GM21576 (cell line): Measurements from ENCODE around the gene HNMT.
"Not testable (repeated sequence)": the region's sequence is repeated elsewhere in the genome, so short reads cannot be mapped to it uniquely, and the experiment has no call there.

Source experiments
- ATAC-seq: cut with Tn5 transposase; IDR thresholded peaks from one replicate; pipeline ENCODE4 v1.9.1; 2021; ENCODE audit warnings: mild to moderate bottlenecking, moderate library complexity; ENCODE audit not compliant: unreplicated experiment

HNMT gene

DNA sequence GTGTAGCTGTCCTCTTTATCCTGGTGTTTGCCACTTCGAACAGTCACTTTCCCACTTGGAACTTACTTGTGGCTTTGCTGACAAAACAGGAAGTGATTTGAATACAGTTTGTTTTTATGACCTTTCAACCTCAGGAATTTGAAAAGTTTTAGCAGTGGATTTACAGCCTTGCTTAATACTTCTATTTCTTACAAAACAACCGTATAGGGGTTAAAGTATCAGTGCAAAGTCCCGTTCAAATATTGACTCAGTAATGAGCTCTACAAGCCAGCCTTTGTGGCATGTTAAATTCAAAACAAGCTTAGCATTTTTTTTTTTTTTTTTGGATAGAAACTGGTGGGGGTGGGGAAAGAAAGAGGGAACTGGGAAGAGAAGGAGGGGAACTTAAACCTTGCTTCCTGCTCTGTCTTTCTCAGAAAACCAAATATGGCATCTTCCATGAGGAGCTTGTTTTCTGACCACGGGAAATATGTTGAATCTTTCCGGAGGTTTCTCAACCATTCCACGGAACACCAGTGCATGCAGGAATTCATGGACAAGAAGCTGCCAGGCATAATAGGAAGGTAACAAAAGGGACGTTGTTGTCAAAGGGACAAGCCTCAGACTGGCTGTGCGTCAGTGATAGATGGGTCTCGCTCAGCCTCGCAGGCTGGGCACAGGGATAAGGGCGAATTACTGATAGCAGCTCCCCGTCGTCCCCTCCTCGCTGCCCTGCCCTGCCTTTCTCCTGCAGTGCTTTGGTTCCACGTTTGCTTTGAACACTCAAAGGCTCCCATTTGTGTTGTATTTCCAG is at the start of gene HNMT:
Gene HNMT (plus strand): TSS at position 408 of the 793 bp plus-strand sequence. CDS start 19 bp downstream, at position 427.
- no peak for ATAC-seq

DNA sequence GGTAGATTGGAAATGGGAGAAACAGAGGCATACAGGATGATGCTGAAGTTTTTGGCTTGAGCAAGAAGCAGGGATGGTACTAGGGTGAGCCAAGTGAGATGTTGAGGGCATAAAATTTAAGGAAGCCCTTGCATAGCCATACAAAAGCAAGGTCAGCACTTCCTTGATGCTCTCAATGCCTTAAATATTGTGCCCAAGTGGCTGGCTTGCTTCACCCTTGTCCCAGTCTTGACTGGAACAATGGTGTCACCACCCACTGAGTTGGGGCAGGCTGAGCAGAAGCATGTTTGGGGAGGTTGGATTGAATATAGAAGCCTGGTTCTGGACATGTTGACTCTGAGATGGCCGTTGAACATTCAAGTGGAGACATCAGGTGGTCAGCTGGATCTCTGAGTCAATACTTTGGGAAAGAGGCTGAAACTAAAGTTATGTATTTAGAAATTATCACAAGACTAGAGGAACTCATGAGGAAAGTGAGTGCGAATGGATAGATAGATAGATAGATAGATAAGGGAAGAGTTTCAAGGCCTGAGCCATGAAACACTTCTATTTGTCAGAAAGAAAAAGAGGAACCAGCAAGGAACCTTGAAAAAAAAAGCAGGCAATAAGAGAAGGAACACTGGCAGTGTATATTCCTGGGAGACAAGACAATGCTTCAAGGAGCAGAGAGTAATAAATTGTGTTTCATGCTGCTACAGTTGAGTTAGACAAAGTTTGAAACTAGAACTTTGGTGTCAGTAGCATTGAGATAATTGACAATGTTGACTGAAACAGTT is 43.0 kb upstream of the HNMT start:
- no peak for ATAC-seq

DNA sequence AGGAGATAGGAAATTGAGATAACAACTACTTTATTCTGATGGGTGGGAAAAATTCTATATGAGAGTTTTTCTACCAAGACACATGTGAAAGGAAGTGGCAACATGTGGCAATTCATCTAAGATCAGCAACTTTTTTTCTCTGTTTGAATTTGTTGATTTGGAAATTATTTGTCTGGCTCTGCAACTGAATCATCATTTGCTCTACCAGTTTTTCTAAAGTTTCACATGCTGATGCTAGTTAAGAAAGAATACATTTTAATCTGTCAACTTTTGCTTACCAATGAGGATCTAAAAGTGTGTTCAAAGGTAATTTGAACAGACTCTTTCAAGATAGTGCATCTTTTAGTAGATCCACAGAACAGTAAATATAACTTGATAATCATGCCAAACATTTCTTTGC is 42.1 kb upstream of the HNMT start:
- not testable (repeated sequence) for ATAC-seq

GRCh38 chr2:137924019-137924418 is 40.3 kb upstream of the HNMT start:
- ATAC-seq, result no peak

DNA sequence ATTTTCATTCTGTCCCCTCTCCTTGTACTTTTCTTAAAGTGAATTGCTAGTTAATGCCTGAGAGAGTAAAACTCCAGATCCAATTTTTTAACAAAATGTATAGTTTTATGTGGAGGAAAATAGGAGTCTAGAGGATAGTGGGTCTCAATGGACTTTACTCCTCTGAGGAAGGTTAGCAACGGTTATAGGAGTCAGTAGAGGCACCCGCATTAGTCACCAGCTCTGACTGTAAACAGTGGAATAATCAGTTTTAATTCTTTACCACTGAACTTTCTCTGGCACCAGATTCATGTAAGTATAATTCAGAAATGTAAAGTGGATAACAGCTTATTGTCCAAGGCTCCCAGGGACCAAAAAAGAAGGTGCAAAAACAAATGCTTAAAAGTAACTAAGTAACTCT is 38.7 kb upstream of the HNMT start:
- no peak for ATAC-seq

GRCh38 chr2:137927846-137928245 is 36.4 kb upstream of the HNMT start:
- no peak for ATAC-seq

- no peak for ATAC-seq
These were observed 35.4 kb upstream of the HNMT start for GRCh38 chr2:137928547-137929518.

GRCh38 chr2:137929519-137929916 is 34.8 kb upstream of the HNMT start:
- no peak for ATAC-seq

- no peak for ATAC-seq
These were observed 34.1 kb upstream of the HNMT start for GRCh38 chr2:137930146-137930545.

GRCh38 chr2:137935591-137935990 is 28.7 kb upstream of the HNMT start:
- no peak for ATAC-seq

GRCh38 chr2:137937246-137937645 is 27.0 kb upstream of the HNMT start:
- ATAC-seq, result no peak

DNA sequence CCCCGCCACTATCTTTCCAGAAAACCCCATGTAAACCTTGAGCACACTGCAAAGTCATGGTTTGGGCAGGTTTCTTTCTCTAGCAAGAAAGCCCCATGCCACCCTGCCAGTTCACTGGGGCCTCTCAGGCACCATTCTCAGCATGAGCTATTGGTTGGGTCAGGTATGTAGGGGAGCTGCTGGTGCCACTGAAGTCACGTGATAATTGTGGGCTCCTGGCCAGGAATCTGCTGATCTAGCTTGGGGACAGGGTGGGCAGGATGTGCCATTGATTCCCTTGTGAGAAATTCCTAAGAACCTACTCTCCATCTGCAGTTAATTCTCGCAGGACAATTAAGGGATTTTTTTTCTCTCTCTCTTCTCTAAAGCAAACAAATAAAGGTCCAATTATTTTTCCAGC is 26.5 kb upstream of the HNMT start:
- ATAC-seq, result no peak

GRCh38 chr2:137938204-137938603 is 26.1 kb upstream of the HNMT start:
- ATAC-seq, result no peak

GRCh38 chr2:137939026-137939425 is 25.2 kb upstream of the HNMT start:
- ATAC-seq, result no peak

DNA sequence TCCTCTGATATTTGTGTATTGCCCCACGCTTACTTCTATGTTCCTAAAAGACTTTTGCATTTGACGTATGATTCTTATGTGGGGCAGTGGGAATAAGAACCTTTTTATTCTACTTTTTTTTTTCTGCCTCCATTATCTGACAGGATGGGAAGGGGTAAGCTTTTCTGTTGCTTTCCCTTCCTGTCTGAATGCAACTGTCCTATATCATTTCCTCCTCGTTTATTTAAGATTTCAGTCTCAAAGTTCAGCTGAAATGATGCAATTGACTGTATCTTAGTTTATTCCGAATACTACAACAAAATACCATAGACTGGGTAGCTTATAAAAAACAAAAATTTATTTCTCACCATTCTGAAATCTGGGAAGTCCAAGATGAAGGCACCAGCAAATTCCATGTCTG is 24.1 kb upstream of the HNMT start:
- ATAC-seq, result no peak

GRCh38 chr2:137942037-137942832 is 22.0 kb upstream of the HNMT start:
- no peak for ATAC-seq

DNA sequence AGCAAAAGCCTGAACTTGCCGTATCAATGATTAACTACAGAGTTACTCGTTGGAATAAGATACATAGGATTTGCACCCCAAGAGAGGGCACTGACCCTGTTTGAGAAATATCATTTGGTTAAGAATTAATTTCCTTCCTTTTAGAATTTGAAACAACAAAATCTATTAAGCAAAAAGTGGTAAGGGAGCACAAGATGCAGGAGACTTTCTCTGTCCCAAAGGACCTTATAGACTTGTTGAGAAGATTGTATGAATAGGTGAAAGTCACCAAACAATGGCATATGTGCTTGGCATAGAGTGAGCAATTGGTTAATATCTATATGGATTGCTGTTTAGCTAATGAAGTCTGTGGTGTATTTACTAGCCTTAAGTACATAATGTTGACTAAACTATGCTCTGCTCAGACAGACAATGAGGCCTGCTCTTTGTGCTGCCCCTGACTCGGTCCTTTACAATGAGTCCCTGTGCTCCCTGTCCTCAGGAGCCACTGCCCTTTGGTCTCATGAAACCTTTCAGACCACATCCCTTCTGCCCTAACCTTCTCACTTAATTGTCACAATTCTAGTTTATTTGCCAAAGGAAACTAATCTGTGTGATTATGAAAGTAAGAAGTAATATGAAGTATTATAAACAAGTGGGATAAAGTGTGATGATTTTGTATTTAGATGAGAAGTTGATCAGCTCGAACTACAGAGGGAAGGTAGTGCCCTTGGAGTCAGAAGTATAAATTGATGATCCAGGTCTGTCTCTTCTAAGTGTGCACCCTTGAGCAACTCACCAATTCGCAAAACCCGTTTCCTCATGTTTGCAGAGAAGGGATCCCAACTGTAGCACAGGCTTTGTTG is 21.2 kb upstream of the HNMT start:
- ATAC-seq, result no peak

DNA sequence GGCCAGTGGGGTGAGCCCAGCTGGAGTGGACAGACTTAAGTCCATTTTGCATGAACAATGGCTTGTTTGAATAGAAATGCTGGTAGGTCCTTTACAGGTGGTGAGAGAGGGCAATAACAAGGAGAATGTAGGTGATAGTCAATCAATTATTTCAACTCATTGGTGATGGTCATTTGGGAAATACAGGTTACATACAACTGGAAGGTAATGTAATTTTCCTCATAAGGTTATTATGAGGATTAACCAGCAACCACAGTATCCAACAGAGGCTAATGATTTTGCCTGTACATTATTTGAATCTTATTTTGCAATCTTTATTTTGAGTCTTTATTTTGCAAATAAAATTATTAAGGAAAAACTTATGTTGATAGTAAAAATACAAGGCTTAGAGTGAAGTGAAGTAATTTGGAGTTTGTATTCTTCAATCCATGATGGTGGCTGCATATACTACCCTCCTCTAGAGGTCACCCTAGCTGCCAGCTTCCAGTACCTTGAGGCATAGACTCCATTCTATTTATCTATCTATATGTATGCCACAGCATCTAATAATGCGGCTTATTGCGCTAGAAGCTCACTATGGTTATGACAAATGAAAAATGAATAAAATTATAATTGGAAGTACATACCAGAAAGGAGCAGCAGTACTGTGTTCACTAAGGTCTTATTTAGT is 20.5 kb upstream of the HNMT start:
- ATAC-seq, result no peak

- no peak for ATAC-seq
These were observed 19.6 kb upstream of the HNMT start for GRCh38 chr2:137944714-137945113.
